Keratinocyte (primary cell): ENCODE measurements around the gene ASTN2. TPM values are rescaled to one million over a fixed set of nuclear protein-coding genes. Genes with fewer than 3 reads are reported as not detected.

Source experiments
- DNase-seq: peaks from one replicate; pipeline ENCODE4 v3.0.0-alpha.2; 2011; ENCODE audit warnings: low read depth, missing footprints, low spot score
- FAIRE-seq: peaks from 2 replicates; lab custom pipeline; 2011; peaks lifted over from hg19 to GRCh38; lab: Jason Lieb, UNC
- H2AFZ ChIP-seq: 2 replicates; pipeline ENCODE4 v1.6.0; 2012; ENCODE audit warnings: low read length, control low read depth, inconsistent platforms; ENCODE audit not compliant: control insufficient read depth
- H3K27ac ChIP-seq: 2 replicates; pipeline ENCODE4 v1.5.1; 2011; ENCODE audit warnings: low read length; ENCODE audit not compliant: control insufficient read depth, insufficient read depth
- H3K27me3 ChIP-seq: 3 replicates; pipeline ENCODE4 v1.6.0; 2011; ENCODE audit warnings: low read length; ENCODE audit not compliant: control insufficient read depth, insufficient read depth; ENCODE audit errors: extremely low read depth
- H3K36me3 ChIP-seq, 2 experiments: 2 replicates in 1 of 2; 3 replicates in 1 of 2; pipeline ENCODE4 v1.5.1; 2011; ENCODE audit warnings: low read length in 2 of 2, mild to moderate bottlenecking in 1 of 2; ENCODE audit not compliant: control insufficient read depth in 2 of 2, insufficient read depth in 2 of 2; ENCODE audit errors: extremely low read depth in 1 of 2
- H3K4me1 ChIP-seq: 3 replicates; pipeline ENCODE4 v1.5.1; 2011; ENCODE audit warnings: low read length; ENCODE audit not compliant: control insufficient read depth, insufficient read depth; ENCODE audit errors: extremely low read depth
- H3K4me2 ChIP-seq: 3 replicates; pipeline ENCODE4 v1.6.0; 2011; ENCODE audit warnings: low read depth, low read length; ENCODE audit not compliant: control insufficient read depth, insufficient read depth; ENCODE audit errors: extremely low read depth
- H3K4me3 ChIP-seq, 3 experiments: fragments of 200-600 bp in 1 of 3; sonication (generic) in 1 of 3; 2 replicates in 2 of 3; 3 replicates in 1 of 3; pipeline ENCODE4 v1.5.1; 2011 to 2016; ENCODE audit warnings: low read length in 3 of 3, mild to moderate bottlenecking in 3 of 3, control low read depth in 2 of 3, inconsistent platforms in 1 of 3, low read depth in 1 of 3, mixed read lengths in 1 of 3, mixed run types in 1 of 3, moderate library complexity in 1 of 3; ENCODE audit not compliant: control insufficient read depth in 2 of 3, insufficient read depth in 2 of 3; ENCODE audit errors: extremely low read depth in 1 of 3
- H3K79me2 ChIP-seq: 2 replicates; pipeline ENCODE4 v1.6.0; 2012; ENCODE audit warnings: low read length; ENCODE audit not compliant: control insufficient read depth, insufficient read depth
- H3K9ac ChIP-seq: 3 replicates; pipeline ENCODE4 v1.6.0; 2011; ENCODE audit warnings: low read length; ENCODE audit not compliant: control insufficient read depth, insufficient read depth; ENCODE audit errors: extremely low read depth
- H3K9me1 ChIP-seq: 3 replicates; pipeline ENCODE4 v1.6.0; 2011; ENCODE audit warnings: low read length; ENCODE audit not compliant: control insufficient read depth, insufficient read depth; ENCODE audit errors: extremely low read depth
- H3K9me3 ChIP-seq: 2 replicates; pipeline ENCODE4 v1.5.1; 2012; ENCODE audit warnings: low read depth, low read length; ENCODE audit not compliant: control insufficient read depth
- H4K20me1 ChIP-seq: 3 replicates; pipeline ENCODE4 v1.6.0; 2011; ENCODE audit warnings: low read length; ENCODE audit not compliant: control insufficient read depth, insufficient read depth; ENCODE audit errors: extremely low read depth
- CTCF ChIP-seq, 3 experiments: IDR thresholded peaks in 1 of 3; conservative IDR thresholded peaks in 1 of 3; optimal IDR thresholded peaks in 1 of 3; 2 replicates in 2 of 3; 3 replicates in 1 of 3; pipeline versions ENCODE3 to v1.5.1; 2011; ENCODE audit warnings: low read length in 3 of 3, mild to moderate bottlenecking in 3 of 3, moderate library complexity in 2 of 3, control low read depth in 1 of 3, inconsistent platforms in 1 of 3; ENCODE audit not compliant: insufficient read depth in 2 of 3; ENCODE audit errors: extremely low read depth in 1 of 3
- EZH2 ChIP-seq: IDR thresholded peaks from one replicate; pipeline ENCODE4 v1.6.1; 2012; ENCODE audit warnings: inconsistent platforms, mild to moderate bottlenecking, low read length, moderate library complexity
- dilution Hi-C: fragments of 300-500 bp; cut with MboI; formaldehyde crosslinking; loops from one replicate; pipeline ENCODE4 v1.7.0; 2020; ENCODE audit warnings: low sequenced_read_pairs; ENCODE audit not compliant: extremely low pct_ligation_motif_present
- polyA plus RNA-seq, 5 experiments: library from polyadenylated mRNA; depleted of rRNA in 3 of 5; stranded (reverse) in 3 of 5; stranded (forward) in 1 of 5; unstranded in 1 of 5; fragments of >200 nt; gene quantifications; 1 replicate in 1 of 5; 2 replicates in 3 of 5; 3 replicates in 1 of 5; pipeline versions ENCODE4 v1.2.1 to v1.2.3, GENCODE V29; 2011 to 2012; ENCODE audit warnings: missing spikeins in 2 of 5, low read depth in 1 of 5, low replicate concordance in 1 of 5

The ASTN2 gene
- polyA plus RNA-seq, 1 donor (not counting 4 experiments of a cell fraction or from before 2014, with no cell fraction given), result 0.31 TPM

GRCh38 chr9:116495725-116496124, 919.1 kb downstream of the ASTN2 start:
- H3K4me1 ChIP-seq, result peaks cover 17% of the 10 kb centered on the region
- H2AFZ ChIP-seq, result no peak overlapping the region
- no peaks in the 10 kb centered on the region for H4K20me1 ChIP-seq
- no peak for DNase-seq
- H3K9ac ChIP-seq, result no peak overlapping the region
- no peak overlapping the region for H3K27ac ChIP-seq
- H3K4me3 ChIP-seq, result no peak overlapping the region
- no peaks in the 10 kb centered on the region for H3K9me3 ChIP-seq
- no peaks in the 10 kb centered on the region for H3K9me1 ChIP-seq
- no peaks in the 10 kb centered on the region for H3K79me2 ChIP-seq
- no peaks in the 10 kb centered on the region for H3K36me3 ChIP-seq
- H3K4me2 ChIP-seq, result no peak overlapping the region
- TF ChIP-seq CTCF (optimal IDR thresholded peaks at IDR 0.05 in 1 of 3, IDR thresholded peaks at IDR 0.05 in 1 of 3, conservative IDR thresholded peaks at IDR 0.05 in 1 of 3; ENCODE audit: extremely low read depth in 1 of 3, insufficient read depth in 2 of 3, low read length in 3 of 3) (no peak), EZH2 (no peak)
- H3K27me3 ChIP-seq, result no peaks in the 10 kb centered on the region
- dilution Hi-C loops, result no loop called here
- no peak for FAIRE-seq

GRCh38 chr9:116494815-116495634, 919.8 kb downstream of the ASTN2 start:
- DNase-seq (no peak), FAIRE-seq (no peak)
- TF ChIP-seq EZH2 (no peak), CTCF (optimal IDR thresholded peaks at IDR 0.05 in 1 of 3, IDR thresholded peaks at IDR 0.05 in 1 of 3, conservative IDR thresholded peaks at IDR 0.05 in 1 of 3; ENCODE audit: extremely low read depth in 1 of 3, insufficient read depth in 2 of 3, low read length in 3 of 3) (peak; percentile 75 to 90 (median 89))
- no peaks in the 10 kb centered on the region for H3K79me2 ChIP-seq
- dilution Hi-C loops, result no loop called here
- no peaks in the 10 kb centered on the region for H3K27me3 ChIP-seq
- no peaks in the 10 kb centered on the region for H3K9me1 ChIP-seq
- H2AFZ ChIP-seq, result no peak overlapping the region
- peaks cover 11% of the 10 kb centered on the region for H3K4me1 ChIP-seq
- no peak overlapping the region for H3K4me2 ChIP-seq
- H3K9me3 ChIP-seq, result no peaks in the 10 kb centered on the region
- H3K4me3 ChIP-seq, result no peak overlapping the region
- no peak overlapping the region for H3K9ac ChIP-seq
- H4K20me1 ChIP-seq, result no peaks in the 10 kb centered on the region
- no peaks in the 10 kb centered on the region for H3K36me3 ChIP-seq
- no peak overlapping the region for H3K27ac ChIP-seq
